ENCODE measurements around the gene ELMO1. TPM values are rescaled to one million over a fixed set of nuclear protein-coding genes. Genes with fewer than 3 reads are reported as not detected.

Gene ELMO1
- total RNA-seq, 1 donor, result 215 TPM

- Histone ChIP-seq H3K4me3 (ENCODE audit: low read length) (no peak overlapping the region), H3K27me3 (ENCODE audit: insufficient read depth, low read length) (no peaks in the 10 kb centered on the region), H3K9me3 (ENCODE audit: low read depth, low read length) (no peaks in the 10 kb centered on the region), H3K4me1 (ENCODE audit: insufficient read depth, low read length) (peaks cover 11% of the 10 kb centered on the region)
Measured at GRCh38 chr7:37323966-37324365, 124.7 kb downstream of the ELMO1 start.

DNA sequence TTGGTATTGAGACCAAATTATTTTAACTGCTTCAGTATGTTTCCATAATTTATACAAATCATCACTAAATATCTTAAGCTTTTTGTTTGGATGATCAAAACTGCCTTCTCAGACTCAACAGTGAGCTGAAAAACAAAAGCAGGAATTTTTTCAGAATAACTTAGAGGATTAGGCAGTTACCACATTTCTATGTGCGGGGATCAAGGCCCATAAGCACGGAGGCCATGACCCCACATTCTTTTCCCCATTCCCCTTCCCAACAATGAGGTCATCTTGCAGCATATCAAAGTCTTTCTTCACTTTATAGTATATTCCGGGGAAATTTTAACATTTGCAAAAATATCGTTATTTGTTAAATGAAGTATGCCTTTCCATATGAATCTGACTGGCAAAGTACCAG, 125.8 kb downstream of the ELMO1 start:
- H3K9me3 ChIP-seq (ENCODE audit: low read depth, low read length), result no peaks in the 10 kb centered on the region
- H3K4me3 ChIP-seq (ENCODE audit: low read length), result no peak overlapping the region
- H3K4me1 ChIP-seq (ENCODE audit: insufficient read depth, low read length), result peaks cover 21% of the 10 kb centered on the region
- no peaks in the 10 kb centered on the region for H3K27me3 ChIP-seq (ENCODE audit: insufficient read depth, low read length)

- Histone ChIP-seq H3K4me3 (ENCODE audit: low read length) (no peak overlapping the region), H3K4me1 (ENCODE audit: insufficient read depth, low read length) (peaks cover 36% of the 10 kb centered on the region), H3K9me3 (ENCODE audit: low read depth, low read length) (no peaks in the 10 kb centered on the region), H3K27me3 (ENCODE audit: insufficient read depth, low read length) (no peaks in the 10 kb centered on the region)
Measured at GRCh38 chr7:37320848-37321468, 127.7 kb downstream of the ELMO1 start.

DNA sequence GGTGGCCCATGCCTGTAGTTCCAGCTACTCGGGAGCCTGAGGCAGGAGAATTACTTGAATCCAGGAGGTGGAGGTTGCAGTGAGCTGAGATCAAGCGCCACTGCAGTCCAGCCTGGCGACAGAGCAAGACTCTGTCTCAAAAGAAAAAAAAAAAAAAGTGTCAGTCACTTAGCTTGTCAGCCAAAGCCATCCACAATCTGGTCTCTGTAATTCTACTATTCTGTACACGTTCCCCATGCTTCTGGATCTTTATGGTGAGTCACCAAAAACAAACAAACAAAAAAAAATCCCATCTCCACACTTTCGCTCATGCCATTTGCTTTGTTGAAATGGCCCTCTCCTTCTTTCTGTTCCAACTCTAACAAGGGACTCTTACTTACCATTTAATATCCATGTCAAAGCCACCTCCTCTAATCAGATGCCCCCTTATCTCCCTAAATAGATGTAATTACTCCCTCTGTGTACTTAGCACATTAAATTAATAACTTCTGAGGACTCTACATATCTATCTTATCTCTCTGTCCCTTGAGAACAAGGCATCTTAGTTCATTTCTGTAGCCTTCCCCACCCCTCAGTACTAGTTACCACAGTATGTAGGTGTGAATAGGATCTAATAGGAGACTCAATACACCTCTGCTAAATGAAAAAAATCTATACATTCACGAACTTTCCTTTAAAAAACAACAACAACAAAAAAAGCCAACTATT, 128.4 kb downstream of the ELMO1 start:
- Histone ChIP-seq H3K4me1 (ENCODE audit: insufficient read depth, low read length) (peaks cover 41% of the 10 kb centered on the region), H3K9me3 (ENCODE audit: low read depth, low read length) (no peaks in the 10 kb centered on the region), H3K4me3 (ENCODE audit: low read length) (no peak overlapping the region), H3K27me3 (ENCODE audit: insufficient read depth, low read length) (no peaks in the 10 kb centered on the region)

- Histone ChIP-seq H3K4me3 (ENCODE audit: low read length) (no peak overlapping the region), H3K4me1 (ENCODE audit: insufficient read depth, low read length) (peaks cover 50% of the 10 kb centered on the region), H3K27me3 (ENCODE audit: insufficient read depth, low read length) (no peaks in the 10 kb centered on the region), H3K9me3 (ENCODE audit: low read depth, low read length) (no peaks in the 10 kb centered on the region)
Measured at GRCh38 chr7:37318541-37318940, 130.1 kb downstream of the ELMO1 start.

DNA sequence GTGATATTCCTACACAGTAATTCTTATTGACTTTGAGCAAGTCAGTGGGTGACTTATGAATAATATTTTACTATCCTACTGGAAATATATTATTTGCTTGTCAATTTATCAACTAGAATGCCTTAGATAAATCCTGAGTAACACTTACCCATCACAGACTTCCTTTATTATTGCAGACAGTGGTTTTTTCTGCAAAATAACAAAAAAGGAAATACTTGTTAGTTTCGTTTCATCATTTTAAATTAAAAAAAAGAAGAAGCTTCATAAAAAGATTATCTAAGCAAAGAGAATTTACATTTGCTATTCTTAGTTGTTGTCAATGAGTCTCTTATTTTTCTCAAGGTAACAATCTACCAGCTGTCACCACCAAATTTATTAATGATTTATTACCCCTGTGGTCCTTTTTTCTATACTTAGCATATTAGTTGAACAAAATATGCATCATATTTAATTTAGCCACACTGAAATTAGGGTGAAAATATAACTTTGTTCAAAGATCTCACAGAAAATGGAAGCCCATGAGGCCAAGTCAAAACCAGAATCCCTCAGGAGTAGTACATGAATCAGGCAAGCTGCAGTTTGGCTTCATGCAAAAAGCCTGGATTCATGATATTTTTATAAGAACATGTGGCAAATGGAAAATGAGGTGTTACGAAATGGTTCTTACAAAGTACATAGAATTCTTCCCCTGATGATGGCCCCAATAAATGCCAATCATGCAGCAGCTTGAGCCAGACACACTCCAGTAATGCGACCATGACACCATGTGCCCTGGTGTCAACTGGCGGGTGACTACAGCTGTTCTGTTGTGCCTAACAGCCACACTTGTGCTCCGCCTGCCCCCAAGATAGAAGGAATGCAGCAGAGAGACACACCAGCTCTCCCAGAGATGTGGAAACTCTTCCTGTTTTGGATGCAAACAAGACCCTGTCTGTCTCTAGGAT, 132.6 kb downstream of the ELMO1 start:
- Histone ChIP-seq H3K4me1 (ENCODE audit: insufficient read depth, low read length) (peaks cover 60% of the 10 kb centered on the region), H3K4me3 (ENCODE audit: low read length) (no peak overlapping the region), H3K27me3 (ENCODE audit: insufficient read depth, low read length) (no peaks in the 10 kb centered on the region), H3K9me3 (ENCODE audit: low read depth, low read length) (no peaks in the 10 kb centered on the region)

DNA sequence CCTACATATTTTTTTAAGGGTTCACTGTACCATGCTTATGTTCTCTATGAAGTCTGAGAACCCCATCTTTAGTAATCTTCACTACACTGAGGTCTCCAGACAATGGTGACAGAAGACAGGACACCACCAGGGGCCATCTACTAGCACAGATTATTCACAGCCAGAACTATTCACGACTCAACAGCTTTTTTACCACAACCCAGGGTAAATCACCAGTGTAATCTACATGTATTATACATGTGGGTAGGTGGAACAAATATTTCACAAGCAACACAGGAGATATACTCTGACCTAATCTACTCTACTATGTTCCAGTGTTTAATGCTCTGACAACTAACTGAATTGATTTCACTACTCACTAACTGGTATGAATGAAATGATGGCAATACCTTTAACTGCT, 136.1 kb downstream of the ELMO1 start:
- Histone ChIP-seq H3K27me3 (ENCODE audit: insufficient read depth, low read length) (no peaks in the 10 kb centered on the region), H3K4me1 (ENCODE audit: insufficient read depth, low read length) (peaks cover 58% of the 10 kb centered on the region), H3K9me3 (ENCODE audit: low read depth, low read length) (no peaks in the 10 kb centered on the region), H3K4me3 (ENCODE audit: low read length) (no peak overlapping the region)

GRCh38 chr7:37311355-37311754, 137.3 kb downstream of the ELMO1 start:
- H3K9me3 ChIP-seq (ENCODE audit: low read depth, low read length), result no peaks in the 10 kb centered on the region
- no peaks in the 10 kb centered on the region for H3K27me3 ChIP-seq (ENCODE audit: insufficient read depth, low read length)
- peaks cover 47% of the 10 kb centered on the region for H3K4me1 ChIP-seq (ENCODE audit: insufficient read depth, low read length)
- no peak overlapping the region for H3K4me3 ChIP-seq (ENCODE audit: low read length)

GRCh38 chr7:37310327-37311080, 138.2 kb downstream of the ELMO1 start:
- Histone ChIP-seq H3K4me3 (ENCODE audit: low read length) (no peak overlapping the region), H3K27me3 (ENCODE audit: insufficient read depth, low read length) (no peaks in the 10 kb centered on the region), H3K4me1 (ENCODE audit: insufficient read depth, low read length) (peaks cover 40% of the 10 kb centered on the region), H3K9me3 (ENCODE audit: low read depth, low read length) (no peaks in the 10 kb centered on the region)

DNA sequence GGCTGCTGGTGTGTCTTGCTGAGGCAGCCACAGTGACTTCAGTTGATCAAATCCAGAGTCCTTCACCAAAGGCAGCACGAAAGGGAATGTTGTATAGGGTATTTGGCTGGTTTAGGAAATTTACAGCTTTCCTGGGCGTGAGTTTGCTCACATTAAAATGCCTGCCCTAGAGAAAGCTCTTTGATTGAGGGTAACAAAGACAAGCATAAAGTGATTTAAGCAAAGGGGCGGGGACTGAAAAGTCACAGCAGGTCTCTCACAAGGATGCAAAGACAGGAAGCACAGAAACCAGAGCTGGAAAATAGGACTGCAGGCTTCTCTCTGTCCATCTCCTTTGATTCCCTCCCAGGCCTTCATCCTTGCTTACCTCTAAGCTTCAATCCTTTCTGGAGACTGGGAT, 139.2 kb downstream of the ELMO1 start:
- Histone ChIP-seq H3K27me3 (ENCODE audit: insufficient read depth, low read length) (no peaks in the 10 kb centered on the region), H3K4me1 (ENCODE audit: insufficient read depth, low read length) (peaks cover 30% of the 10 kb centered on the region), H3K9me3 (ENCODE audit: low read depth, low read length) (no peaks in the 10 kb centered on the region), H3K4me3 (ENCODE audit: low read length) (no peak overlapping the region)

DNA sequence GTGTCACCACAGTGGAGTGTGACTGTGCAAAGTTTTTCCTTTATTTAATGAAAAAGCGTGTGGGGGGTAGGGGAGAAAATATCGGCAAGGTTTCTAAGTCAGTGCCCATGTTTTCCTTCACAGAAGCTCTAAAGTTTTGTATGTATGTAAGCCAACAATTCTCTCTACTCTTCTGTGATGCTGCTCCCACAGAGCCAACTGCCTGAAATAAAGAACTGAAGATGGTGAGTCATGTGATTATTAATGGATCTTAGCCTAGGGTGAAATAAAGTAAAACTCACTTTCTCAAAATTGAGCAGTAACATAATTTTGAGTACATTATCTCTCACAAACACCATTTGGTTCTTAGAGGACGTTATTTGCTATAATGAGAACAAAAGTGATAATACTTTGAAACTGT, 143.7 kb downstream of the ELMO1 start:
- Histone ChIP-seq H3K27me3 (ENCODE audit: insufficient read depth, low read length) (no peaks in the 10 kb centered on the region), H3K4me1 (ENCODE audit: insufficient read depth, low read length) (peaks cover 8% of the 10 kb centered on the region), H3K4me3 (ENCODE audit: low read length) (no peak overlapping the region), H3K9me3 (ENCODE audit: low read depth, low read length) (no peaks in the 10 kb centered on the region)

DNA sequence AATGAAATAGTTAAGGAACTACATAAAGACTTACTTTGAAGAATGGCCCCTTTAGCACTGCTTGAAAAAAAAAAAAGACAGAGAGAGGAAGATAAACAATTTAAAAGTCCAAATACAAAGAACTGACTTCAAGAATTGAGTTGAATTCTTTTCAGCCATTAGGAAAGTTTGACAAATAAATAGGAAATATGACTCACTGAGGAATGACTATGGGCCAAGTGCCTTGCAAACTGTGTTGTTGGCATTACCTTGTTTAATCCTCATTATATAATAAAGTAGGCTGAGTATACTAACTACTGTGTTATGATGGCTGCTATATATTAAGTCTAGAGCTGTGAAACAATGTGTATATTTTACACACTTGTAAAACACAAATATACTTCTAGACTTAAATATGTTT, 151.1 kb downstream of the ELMO1 start:
- Histone ChIP-seq H3K27me3 (ENCODE audit: insufficient read depth, low read length) (no peaks in the 10 kb centered on the region), H3K4me1 (ENCODE audit: insufficient read depth, low read length) (no peaks in the 10 kb centered on the region), H3K9me3 (ENCODE audit: low read depth, low read length) (no peaks in the 10 kb centered on the region), H3K4me3 (ENCODE audit: low read length) (no peak overlapping the region)

GRCh38 chr7:37295401-37295800, 153.3 kb downstream of the ELMO1 start:
- no peak overlapping the region for H3K4me3 ChIP-seq (ENCODE audit: low read length)
- no peaks in the 10 kb centered on the region for H3K9me3 ChIP-seq (ENCODE audit: low read depth, low read length)
- no peaks in the 10 kb centered on the region for H3K27me3 ChIP-seq (ENCODE audit: insufficient read depth, low read length)
- H3K4me1 ChIP-seq (ENCODE audit: insufficient read depth, low read length), result peaks cover 6% of the 10 kb centered on the region

DNA sequence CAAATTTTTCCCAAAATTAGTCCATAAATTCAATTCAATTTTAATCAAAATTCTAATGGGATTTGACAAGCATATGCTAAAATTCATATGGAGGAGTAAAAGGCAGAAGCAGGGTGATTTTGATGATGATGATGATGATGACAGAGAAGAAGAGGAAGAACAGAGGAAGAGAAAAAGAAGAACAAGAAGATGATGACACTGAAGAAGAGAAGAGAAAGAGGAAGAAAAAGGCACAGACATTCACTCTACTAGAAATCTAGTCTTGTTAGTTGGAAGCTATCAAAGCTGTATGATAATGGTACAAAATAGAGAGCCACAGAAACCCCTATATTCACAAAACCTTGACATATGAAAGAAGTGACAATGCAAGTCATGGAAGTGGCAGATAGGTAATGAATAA, 157.9 kb downstream of the ELMO1 start:
- H3K27me3 ChIP-seq (ENCODE audit: insufficient read depth, low read length), result no peaks in the 10 kb centered on the region
- H3K9me3 ChIP-seq (ENCODE audit: low read depth, low read length), result no peaks in the 10 kb centered on the region
- peaks cover 21% of the 10 kb centered on the region for H3K4me1 ChIP-seq (ENCODE audit: insufficient read depth, low read length)
- H3K4me3 ChIP-seq (ENCODE audit: low read length), result no peak overlapping the region

GRCh38 chr7:37289781-37290180, 158.9 kb downstream of the ELMO1 start:
- Histone ChIP-seq H3K27me3 (ENCODE audit: insufficient read depth, low read length) (no peaks in the 10 kb centered on the region), H3K4me3 (ENCODE audit: low read length) (no peak overlapping the region), H3K4me1 (ENCODE audit: insufficient read depth, low read length) (peaks cover 31% of the 10 kb centered on the region), H3K9me3 (ENCODE audit: low read depth, low read length) (no peaks in the 10 kb centered on the region)
